HepG2 (cell line): ENCODE data around the gene FHL3.
A peak's percentile ranks its signal among the peaks of the same experiment; 100 is the strongest.

Experiments
- BHLHE40 ChIP-seq: IDR thresholded peaks from 2 replicates; pipeline ENCODE4 v1.6.1; 2011; ENCODE audit warnings: low read length, improper control_type of control experiment
- CTCF ChIP-seq: sonication (generic); formaldehyde crosslinking; IDR thresholded peaks from 2 replicates; pipeline ENCODE4 v1.5.0; 2020; ENCODE audit warnings: mild to moderate bottlenecking, missing genetic modification reagents, moderate library complexity
- EED ChIP-seq: sonication (generic); formaldehyde crosslinking; IDR thresholded peaks from 2 replicates; pipeline ENCODE4 v1.5.0; 2020; ENCODE audit warnings: mild to moderate bottlenecking, missing genetic modification reagents
- JUND ChIP-seq: sonication (generic); formaldehyde crosslinking; IDR thresholded peaks from 2 replicates; pipeline ENCODE4 v1.8.0; 2022; ENCODE audit warnings: mild to moderate bottlenecking, missing genetic modification reagents
- KIAA2018 ChIP-seq: sonication (generic); formaldehyde crosslinking; IDR thresholded peaks from 2 replicates; pipeline ENCODE4 v1.5.0; 2020; ENCODE audit warnings: mild to moderate bottlenecking, missing genetic modification reagents, borderline replicate concordance
- PHF5A ChIP-seq: IDR thresholded peaks from one replicate; pipeline ENCODE4 v1.6.1; 2018; ENCODE audit warnings: low read depth, missing genetic modification reagents; ENCODE audit not compliant: unreplicated experiment
- ZBTB8A ChIP-seq: sonication (generic); formaldehyde crosslinking; IDR thresholded peaks from 2 replicates; pipeline ENCODE4 v1.4.0; 2020; ENCODE audit warnings: mild to moderate bottlenecking, low read depth, missing genetic modification reagents, borderline replicate concordance
- ZNF547 ChIP-seq: sonication (generic); formaldehyde crosslinking; IDR thresholded peaks from 2 replicates; pipeline ENCODE4 v1.5.1; 2020; ENCODE audit warnings: mild to moderate bottlenecking, missing genetic modification reagents
- ZNF567 ChIP-seq: sonication (generic); formaldehyde crosslinking; IDR thresholded peaks from 2 replicates; pipeline ENCODE4 v1.8.1; 2023; ENCODE audit warnings: mild to moderate bottlenecking, missing genetic modification reagents, borderline replicate concordance
- ZNF883 ChIP-seq: sonication (generic); formaldehyde crosslinking; IDR thresholded peaks from 2 replicates; pipeline ENCODE4 v1.5.1; 2020; ENCODE audit warnings: mild to moderate bottlenecking, missing genetic modification reagents; ENCODE audit errors: not compliant biosample characterization
- TF ChIP-seq, protein P1 (sequence below): sonication (generic); formaldehyde crosslinking; IDR thresholded peaks from 2 replicates; pipeline ENCODE4 v1.5.0; 2020; ENCODE audit warnings: missing genetic modification reagents, mild to moderate bottlenecking, borderline replicate concordance

GRCh38 chr1:38000529-38001455 lies 4.5 kb downstream of the FHL3 start:
- TF ChIP-seq ZNF567, result no peak
- TF ChIP-seq JUND, result peak; percentile 71
- no peak for TF ChIP-seq CTCF (CRISPR knock-in tag)
- TF ChIP-seq EED, result no peak
- TF ChIP-seq ZBTB8A (CRISPR knock-in tag), result no peak
- no peak for TF ChIP-seq ZNF883
- TF ChIP-seq, protein P1, sequence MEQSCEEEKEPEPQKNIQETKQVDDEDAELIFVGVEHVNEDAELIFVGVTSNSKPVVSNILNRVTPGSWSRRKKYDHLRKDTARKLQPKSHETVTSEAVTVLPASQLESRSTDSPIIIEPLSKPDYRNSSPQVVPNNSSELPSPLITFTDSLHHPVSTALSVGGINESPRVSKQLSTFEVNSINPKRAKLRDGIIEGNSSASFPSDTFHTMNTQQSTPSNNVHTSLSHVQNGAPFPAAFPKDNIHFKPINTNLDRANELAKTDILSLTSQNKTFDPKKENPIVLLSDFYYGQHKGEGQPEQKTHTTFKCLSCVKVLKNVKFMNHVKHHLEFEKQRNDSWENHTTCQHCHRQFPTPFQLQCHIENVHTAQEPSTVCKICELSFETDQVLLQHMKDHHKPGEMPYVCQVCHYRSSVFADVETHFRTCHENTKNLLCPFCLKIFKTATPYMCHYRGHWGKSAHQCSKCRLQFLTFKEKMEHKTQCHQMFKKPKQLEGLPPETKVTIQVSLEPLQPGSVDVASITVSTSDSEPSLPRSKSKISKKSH (CRISPR knock-in tag), result no peak
- no peak for TF ChIP-seq BHLHE40
- TF ChIP-seq KIAA2018, result no peak
- no peak for TF ChIP-seq PHF5A (CRISPR knock-in tag)
- no peak for TF ChIP-seq ZNF547 (CRISPR knock-in tag)
